ENCODE data around the gene ADGRG6.
"Not testable (repeated sequence)": the region's sequence is repeated elsewhere in the genome, so short reads cannot be mapped to it uniquely, and the experiment has no call there.

The ADGRG6 gene

GRCh38 chr6:142414462-142415250 lies 112.8 kb downstream of the ADGRG6 start:
- no peak for DNase-seq

- DNase-seq: no peak
These were observed 114.4 kb downstream of the ADGRG6 start for GRCh38 chr6:142416179-142416578.

DNA sequence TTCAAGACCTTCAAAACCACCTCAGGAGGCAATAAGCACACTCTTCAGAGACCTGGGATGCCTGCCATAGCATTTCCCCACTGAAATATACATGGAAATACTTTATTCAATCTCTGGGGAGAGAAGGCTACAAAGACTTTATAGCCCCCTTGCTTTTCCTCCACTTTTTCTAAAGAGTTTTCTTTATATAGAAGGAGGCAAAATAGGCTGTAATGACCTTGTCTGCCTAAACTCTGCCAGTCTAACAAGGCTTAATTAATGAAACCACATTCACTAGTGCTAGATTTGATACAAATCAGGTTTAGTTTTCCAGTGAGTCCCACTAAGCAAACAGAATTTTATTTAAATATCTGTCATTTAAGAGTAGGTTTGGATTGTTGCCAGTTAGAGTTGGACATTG lies 114.9 kb downstream of the ADGRG6 start:
- no peak for DNase-seq

- DNase-seq: no peak
These were observed 115.5 kb downstream of the ADGRG6 start for GRCh38 chr6:142417331-142417750.

DNA sequence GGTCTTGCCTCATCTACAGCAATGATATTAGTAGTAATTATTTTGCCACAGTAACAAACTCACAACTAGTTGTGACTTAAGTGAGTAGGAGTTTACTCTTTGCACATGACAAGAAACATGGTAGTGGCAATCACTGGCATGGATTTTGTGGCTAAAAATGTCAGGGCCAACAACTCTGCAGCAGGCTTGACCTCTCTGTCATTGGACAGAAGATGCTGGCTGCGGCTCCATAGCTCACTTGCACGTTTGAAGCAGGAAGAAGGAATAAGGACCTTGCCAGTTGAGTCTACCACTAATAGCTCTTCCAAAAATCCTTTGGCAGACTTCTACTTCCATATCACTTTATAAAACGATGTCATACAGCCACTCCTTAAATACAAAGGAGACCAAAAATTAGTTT lies 117.3 kb downstream of the ADGRG6 start:
- DNase-seq: no peak

- DNase-seq: no peak
These were observed 119.0 kb downstream of the ADGRG6 start for GRCh38 chr6:142420802-142421201.

DNA sequence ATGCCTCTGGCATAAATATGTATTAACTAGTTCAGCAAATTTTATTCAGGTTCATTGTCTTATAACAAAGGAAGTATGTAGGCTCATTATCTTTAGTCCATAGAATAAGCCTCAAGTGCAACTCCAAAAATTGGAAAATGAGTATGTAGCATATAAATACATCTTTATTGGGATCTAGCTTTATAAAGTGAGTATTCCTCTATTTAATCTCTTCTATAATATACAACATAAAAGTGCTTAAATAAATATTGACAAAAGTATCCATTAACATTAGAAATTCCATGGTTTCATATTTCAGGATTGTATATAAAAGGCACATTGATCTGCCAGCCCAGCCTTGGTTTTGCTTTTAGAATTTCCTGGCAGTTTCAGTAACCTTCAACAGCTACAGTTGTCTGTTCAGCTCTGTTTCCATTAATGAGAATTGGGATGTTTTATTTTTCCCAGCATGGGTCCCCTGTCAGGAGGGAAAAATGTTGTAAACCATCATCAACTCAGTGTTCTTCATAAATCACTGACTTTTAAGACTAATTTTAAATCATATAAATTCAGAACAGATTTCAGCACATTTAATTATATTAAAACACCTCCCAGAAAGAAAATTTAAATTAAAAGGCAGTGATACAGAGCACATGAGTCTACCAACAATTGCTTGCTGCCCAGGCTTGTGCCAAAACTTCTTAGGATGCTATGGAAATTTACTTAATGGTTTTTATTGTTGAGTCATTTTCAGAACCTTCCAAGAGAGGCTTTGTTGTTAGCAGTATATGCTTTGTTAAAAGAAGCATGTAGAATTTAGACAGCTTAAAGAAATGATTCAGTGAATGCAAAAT lies 119.7 kb downstream of the ADGRG6 start:
- no peak for DNase-seq

DNA sequence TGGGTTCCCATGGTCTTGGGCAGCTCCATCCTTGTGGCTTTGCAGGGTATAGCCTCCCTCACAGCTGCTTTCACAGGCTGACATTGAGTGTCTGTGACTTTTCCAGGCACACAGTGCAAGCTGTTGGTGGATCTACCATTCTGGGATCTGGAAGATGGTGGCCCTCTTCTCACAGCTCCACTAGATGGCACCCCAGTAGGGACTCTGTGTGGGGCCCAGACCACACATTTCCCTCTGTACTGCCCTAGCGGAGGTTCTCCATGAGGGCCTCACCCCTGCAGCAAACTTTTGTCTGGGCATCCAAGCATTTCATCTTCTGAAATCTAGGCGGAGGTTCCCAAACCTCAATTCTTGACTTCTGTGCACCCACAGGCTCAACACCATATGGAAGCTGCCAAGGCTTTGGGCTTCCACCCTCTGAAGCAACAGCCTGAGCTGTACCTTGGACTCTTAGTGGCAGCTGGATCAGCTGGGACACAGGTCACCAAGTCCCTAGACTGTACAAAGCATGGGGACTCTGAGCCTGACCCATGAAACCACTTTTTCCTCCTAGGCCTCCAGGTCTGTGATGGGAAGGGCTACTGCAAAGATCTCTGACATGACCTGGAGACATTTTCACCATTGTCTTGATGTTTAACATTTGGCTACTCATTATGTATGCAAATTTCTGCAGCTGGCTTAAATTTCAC lies 124.8 kb downstream of the ADGRG6 start:
- not testable (repeated sequence) for DNase-seq

- not testable (repeated sequence) for DNase-seq
These were observed 126.7 kb downstream of the ADGRG6 start for GRCh38 chr6:142428468-142428867.

DNA sequence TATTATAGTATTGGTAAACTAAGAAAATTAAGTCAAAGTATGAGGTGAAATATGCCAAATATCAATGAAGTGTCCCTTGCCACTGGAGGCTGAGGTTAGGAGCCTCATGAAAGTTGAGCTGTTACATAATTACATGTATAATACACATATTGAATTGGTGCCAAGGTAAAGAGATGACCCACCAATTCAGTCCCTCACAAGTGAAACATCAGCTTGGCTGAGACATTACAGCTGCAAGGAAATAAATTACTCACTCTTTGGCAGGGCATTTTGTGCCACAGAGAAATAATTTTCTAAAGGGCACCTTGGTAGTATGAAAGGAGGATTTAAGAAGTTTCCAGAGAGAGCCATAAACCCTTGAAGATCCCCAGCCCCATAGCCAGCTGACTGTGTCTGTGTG lies 127.4 kb downstream of the ADGRG6 start:
- DNase-seq: no peak

GRCh38 chr6:142433419-142433818 lies 131.6 kb downstream of the ADGRG6 start:
- no peak for DNase-seq

DNA sequence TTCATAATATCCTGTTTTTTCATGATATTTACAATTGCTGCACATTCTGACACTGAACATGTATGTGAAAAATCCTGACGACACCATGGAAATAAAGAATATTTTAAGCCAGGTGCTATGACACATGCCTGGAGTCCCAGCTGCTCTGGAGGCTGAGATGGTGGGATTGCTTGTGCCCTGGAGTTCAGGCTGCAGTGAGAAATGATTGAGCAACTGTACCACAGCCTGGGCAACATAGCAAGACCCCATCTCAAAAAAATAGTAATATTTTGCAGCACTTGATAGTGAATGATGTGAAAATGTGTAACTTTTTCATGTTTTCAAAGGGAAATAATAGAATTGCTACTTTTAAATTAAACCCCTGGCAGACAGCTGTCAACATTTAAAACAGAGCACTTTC lies 137.1 kb downstream of the ADGRG6 start:
- no peak for DNase-seq

- no peak for DNase-seq
These were observed 138.9 kb downstream of the ADGRG6 start for GRCh38 chr6:142440600-142441293.

DNA sequence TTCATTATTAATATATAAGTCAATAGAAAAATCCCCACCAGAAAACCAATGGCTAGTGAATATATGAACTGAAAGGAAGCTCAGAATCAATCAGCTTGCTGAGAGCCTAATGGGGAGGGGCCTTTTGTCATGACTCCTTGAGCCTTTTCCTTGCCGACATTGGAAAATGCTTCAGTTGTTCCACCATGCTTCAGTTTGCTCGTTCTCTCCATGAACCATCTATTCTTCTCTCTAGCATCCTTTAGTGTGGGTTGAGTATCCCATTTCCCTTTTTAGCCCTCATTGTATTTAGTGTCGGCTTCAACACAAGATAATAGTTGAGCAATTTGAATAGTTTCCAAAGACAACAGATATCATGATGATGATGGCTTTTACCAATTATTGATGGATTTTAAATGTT lies 139.9 kb downstream of the ADGRG6 start:
- DNase-seq: no peak

DNA sequence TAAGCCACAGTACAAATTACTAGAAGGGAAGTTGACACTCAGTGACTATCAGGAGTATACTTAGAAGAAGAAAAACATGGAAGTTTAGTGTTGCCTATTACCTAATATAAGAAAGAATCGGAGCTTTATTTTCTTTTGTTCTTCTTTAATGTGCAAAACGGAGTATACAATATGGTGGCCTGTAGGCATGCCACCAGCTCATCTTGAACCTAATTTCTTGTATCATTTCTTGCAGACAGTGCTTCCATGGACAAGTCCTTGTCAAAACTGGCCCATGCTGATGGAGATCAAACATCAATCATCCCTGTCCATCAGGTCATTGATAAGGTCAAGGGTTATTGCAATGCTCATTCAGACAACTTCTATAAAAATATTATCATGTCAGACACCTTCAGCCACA lies 141.3 kb downstream of the ADGRG6 start:
- no peak for DNase-seq

- no peak for DNase-seq
These were observed 141.7 kb downstream of the ADGRG6 start for GRCh38 chr6:142443532-142443931.

GRCh38 chr6:142444376-142444775 lies 142.6 kb downstream of the ADGRG6 start:
- no peak for DNase-seq

DNA sequence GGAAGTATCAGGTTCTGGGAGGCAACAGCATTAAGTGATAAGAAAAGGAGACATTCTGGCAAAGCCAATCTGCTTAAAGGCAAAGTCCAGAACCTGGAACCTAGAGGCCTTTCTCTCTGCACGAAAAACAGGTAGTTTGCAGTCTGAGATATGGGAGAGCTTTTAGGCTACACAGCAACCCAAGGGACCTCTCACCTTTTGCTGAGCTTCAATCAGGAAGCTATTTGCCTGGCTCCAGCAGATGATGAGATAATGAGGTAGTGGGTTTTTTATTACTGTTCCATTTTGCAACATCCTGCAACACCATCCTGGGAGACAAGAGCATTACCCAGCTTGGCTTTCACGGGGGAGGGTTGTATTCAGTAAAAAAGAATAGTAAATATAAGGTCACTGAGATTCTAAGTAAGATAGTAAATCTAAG lies 143.1 kb downstream of the ADGRG6 start:
- peak; percentile 6 for DNase-seq

DNA sequence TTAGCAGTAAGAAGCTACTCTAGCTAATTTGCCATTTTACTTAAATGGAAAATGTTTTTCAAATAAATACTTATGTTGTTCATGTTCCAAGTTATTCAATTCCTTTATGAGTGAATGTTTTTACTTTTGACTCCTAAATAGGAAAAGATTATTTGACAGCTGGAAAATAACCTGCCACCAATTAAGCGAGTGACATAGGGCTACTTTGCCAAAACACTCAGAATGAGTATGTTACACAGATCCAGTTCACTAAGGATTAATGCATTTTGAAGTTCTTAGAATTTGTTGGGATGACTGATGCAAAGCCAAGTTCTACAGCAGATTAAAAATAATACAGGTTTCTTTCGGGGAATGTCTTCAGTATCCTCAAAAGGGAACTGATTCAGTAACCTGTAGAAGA lies 144.4 kb downstream of the ADGRG6 start:
- no peak for DNase-seq

- no peak for DNase-seq
These were observed 144.8 kb downstream of the ADGRG6 start for GRCh38 chr6:142446576-142446975.

GRCh38 chr6:142448091-142448729 lies 146.4 kb downstream of the ADGRG6 start:
- DNase-seq: no peak

DNA sequence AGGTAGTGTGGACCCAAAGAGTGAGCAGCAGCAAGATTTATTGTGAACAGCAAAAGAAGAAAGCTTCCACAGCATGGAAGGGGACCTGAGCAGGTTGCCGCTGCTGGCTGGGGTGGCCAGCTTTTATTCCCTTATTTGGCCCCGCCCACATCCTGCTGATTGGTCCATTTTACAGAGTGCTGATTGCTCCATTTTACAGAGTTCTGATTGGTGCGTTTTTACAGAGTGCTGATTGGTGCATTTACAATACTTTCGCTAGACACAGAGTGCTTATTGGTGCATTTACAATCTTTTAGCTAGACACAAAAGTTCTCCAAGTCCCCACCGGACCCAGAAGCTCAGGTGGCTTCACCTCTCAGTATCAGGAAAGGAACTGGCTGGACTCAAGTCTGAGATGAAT lies 149.0 kb downstream of the ADGRG6 start:
- DNase-seq: not testable (repeated sequence)

Data from NCI-H2171 treated with DMSO at 0.1 percent for 48 hours (cell line).